NB4 (cell line): ENCODE data around the gene CDC42BPA.

ENCODE experiments used
- CTCF ChIP-seq: IDR thresholded peaks from one replicate; pipeline ENCODE4 v1.5.1; 2012; ENCODE audit warnings: low read depth, low read length
- MAX ChIP-seq: IDR thresholded peaks from 2 replicates; pipeline ENCODE4 v1.6.1; 2011; ENCODE audit warnings: low read depth, low read length
- MYC ChIP-seq: IDR thresholded peaks from 2 replicates; pipeline ENCODE4 v1.6.1; 2011; ENCODE audit warnings: low read depth, low read length
- POLR2A ChIP-seq: IDR thresholded peaks from 2 replicates; pipeline ENCODE4 v1.6.1; 2011; ENCODE audit warnings: mild to moderate bottlenecking; ENCODE audit not compliant: insufficient read length; ENCODE audit errors: extremely low read depth

GRCh38 chr1:226960256-226960655, 358.0 kb downstream of the CDC42BPA start:
- TF ChIP-seq CTCF (no peak), MAX (no peak), POLR2A (no peak), MYC (no peak)
